CD4-positive, alpha-beta T cell treated with Interleukin-10 for 1 hour (primary cell): Measurements from ENCODE around the gene ADD3.
"Not testable (repeated sequence)": the region's sequence is repeated elsewhere in the genome, so short reads cannot be mapped to it uniquely, and the experiment has no call there.

Source experiments
- DNase-seq: peaks from one replicate; pipeline ENCODE4 v3.0.0-alpha.2; 2020

ADD3 gene

GRCh38 chr10:110115784-110116520, 108.2 kb downstream of the ADD3 start:
- no peak for DNase-seq

DNA sequence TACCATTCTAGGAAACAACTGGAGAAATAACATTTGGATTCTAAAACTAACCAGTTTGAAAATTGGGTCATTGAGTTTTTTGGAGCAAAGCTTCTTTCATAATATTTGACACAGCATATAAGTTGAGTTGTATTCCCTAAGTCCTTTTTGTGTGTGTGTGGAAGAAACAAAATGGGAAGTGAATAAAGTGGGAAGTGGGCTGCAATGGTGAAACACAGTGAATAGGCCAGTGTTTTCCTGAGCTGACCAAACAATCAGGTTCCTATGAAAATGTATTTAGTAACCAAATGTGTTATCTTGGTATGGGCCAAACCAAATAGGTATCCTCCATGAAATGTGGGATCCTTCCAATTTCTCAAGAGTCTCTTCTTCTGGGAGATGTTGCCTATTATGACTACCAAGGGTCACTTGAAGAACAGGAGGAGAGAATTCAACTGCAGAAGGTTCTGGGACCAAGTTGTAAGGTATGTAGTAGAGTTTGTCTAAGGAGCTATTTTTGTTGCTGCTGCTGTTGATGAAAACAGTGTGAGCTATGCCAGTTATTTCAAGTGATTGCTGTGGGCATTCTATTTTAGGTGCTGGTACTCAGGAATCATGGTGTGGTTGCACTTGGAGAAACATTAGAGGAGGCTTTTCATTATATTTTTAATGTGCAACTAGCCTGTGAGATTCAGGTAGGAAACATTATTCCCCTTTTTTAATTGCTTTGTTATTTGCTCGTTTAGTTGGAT, 111.3 kb downstream of the ADD3 start:
- no peak for DNase-seq

DNA sequence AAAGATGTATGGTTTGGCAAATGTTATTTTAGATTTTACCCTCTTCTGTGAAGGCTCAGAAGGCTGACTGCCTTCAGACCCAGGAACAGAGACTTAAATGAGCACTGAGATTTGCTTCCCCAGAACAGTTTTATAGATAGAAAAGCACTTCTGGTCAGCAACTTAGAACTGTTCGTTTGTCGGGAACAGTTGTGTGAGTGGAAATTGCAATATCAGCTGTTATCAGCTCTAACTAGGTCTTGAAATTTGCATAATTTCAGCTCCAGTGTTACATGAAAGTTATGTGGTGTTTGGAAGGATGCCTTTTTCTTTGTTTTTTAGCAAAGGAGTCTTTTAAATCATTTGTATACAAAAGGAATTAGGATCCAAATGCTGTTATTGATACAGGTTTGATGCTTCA, 115.8 kb downstream of the ADD3 start:
- DNase-seq, result no peak

DNA sequence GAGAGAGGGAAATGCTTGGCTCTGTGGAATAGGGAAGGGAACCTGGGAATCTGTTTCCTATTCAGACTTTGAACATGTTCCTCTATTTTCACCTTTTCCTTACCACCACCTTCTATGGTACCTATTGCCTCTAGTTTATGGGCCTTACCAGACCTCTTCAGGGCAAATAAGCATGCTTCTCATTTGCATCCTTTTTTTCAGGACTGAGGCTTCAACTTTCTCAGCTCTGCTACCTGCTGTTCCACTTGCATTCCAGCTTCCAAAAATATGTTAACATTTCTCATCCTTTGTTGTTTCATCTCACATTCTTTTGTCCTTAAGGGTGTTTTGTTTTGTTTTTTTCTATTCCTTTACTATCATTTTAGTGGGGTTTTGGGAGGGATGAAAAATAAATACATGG, 121.7 kb downstream of the ADD3 start:
- no peak for DNase-seq

DNA sequence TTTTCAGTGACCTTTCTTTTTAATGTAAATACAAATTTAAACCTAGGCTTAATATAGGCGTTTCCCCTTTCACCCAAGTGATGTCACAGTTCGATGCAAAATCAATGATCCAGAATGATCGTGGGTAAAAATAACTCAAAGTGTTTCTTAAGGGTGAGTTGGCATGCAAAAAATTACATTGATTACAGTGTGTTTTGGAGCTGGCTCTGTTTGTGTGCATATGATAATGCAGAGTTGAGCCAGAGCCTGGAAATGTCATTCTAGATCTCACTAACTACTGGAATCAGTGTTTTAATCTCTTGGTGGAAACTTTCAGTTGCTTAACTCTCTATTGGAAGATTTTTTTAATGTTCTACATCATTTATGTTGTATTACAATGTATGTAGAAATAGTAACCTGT, 127.1 kb downstream of the ADD3 start:
- DNase-seq, result no peak

GRCh38 chr10:110135836-110136235, 128.1 kb downstream of the ADD3 start:
- not testable (repeated sequence) for DNase-seq

DNA sequence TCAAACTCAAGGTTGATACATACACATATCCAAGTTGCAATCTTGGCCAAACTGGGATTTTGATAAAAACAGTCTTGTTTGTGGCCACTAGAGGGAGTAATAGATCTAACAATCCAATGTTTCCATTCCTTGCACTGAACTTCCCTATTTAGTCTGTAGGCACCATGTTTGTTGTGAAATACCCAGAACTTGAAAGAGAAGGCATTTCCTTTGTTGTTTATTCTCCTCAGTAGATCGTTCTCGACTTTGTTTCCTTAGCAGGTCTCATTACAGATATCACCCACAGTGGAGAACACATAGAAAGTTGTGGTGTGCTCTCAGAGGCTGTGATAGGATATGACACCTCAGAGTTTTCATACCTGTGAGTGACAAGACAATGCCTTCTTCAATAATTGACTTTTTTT, 129.4 kb downstream of the ADD3 start:
- DNase-seq, result peak; percentile 72

DNA sequence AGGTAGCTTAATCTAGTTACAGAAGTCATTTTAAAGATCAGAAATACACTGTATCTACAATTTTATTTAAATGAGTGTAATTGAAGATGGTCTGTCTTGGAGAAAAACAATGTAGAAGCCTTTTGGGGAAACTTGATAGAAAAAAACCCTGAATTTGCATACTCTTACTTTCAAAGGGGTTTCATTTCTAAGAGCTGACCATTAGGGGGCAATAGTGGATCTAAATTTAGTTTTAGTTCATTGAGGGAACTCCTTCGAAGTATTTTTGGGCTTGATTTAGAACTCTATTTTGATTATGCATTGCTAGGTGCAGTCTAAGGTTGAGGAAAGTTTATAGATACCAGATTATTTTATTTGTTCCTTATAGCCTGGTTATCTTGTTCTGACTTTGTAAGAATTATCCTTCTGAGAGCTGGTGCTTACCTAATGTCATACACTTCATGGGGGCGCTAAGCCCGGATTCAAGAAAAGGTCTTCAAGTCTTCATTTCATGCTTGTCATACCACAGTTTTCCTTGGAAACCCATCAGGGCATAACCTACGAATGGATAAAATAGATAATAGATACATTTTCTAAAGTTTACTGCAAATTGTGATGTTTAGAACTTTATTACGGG, 130.5 kb downstream of the ADD3 start:
- DNase-seq, result peak; percentile 83

GRCh38 chr10:110141185-110141584, 133.4 kb downstream of the ADD3 start:
- no peak for DNase-seq

- no peak for DNase-seq
Measured at GRCh38 chr10:110141871-110142635, 134.3 kb downstream of the ADD3 start.

- no peak for DNase-seq
Measured at GRCh38 chr10:110142965-110143364, 135.2 kb downstream of the ADD3 start.

- no peak for DNase-seq
Measured at GRCh38 chr10:110144507-110144906, 136.7 kb downstream of the ADD3 start.

- DNase-seq, result no peak
Measured at GRCh38 chr10:110147961-110148360, 140.2 kb downstream of the ADD3 start.

DNA sequence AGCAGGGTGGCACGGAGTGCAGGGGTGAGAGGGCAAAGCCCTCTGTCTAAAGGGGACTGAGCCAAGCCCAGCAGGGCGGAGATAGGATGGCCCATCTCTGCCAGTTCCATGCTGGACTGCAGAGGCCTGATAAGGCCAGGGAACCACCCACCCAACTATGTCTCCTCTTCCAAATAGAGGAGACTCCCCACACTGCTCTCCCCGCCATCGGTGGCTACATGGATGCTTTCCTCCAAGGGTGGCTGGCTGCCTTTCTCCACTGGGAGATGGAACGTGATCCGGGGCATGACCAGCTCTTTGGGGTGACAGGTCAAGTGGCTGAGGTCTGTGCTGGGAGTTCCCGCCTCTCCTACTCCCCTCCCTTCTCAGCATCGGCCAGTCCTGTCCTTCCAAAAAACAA, 141.5 kb downstream of the ADD3 start:
- no peak for DNase-seq

- no peak for DNase-seq
Measured at GRCh38 chr10:110150046-110150445, 142.3 kb downstream of the ADD3 start.

GRCh38 chr10:110150981-110151380, 143.2 kb downstream of the ADD3 start:
- DNase-seq, result no peak

DNA sequence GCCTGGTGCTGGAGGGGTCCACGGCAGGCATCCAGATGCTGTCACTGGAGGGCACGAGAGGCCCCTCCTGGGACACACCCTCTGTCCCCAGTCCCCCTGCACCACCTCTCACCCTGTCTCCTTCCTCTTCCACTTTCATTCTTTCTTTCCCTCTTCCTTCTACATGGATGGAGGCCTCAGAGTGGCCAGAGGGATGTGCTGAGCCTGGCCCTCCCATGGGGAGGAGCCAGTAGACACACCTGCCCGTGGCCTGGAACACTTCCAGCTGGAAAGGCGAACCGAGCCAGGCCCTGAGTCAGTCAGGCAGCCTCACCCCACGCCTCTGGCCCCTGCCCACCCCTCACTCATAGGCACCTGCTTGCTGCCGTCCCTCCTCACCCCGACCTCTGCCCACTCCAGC, 143.7 kb downstream of the ADD3 start:
- no peak for DNase-seq

DNA sequence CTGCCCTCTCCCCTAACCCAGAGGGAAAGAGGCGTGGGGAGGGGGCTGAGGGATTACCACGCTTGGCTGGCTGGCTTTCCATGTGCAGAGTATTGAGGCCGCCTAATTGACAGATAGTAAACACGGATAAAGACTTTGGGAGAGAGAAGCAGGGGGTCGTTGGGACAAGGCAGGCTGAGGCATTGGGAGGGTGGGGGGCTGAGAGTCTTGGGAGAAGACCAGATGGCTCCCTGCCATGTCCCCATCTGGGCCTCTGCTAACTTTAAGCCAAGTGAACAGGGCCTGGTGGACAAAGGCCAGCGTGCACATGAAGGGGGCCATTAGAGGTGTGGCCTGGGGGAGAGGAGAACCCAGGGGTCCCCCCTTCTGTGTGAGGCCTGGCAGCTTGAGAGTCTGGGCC, 144.2 kb downstream of the ADD3 start:
- no peak for DNase-seq

DNA sequence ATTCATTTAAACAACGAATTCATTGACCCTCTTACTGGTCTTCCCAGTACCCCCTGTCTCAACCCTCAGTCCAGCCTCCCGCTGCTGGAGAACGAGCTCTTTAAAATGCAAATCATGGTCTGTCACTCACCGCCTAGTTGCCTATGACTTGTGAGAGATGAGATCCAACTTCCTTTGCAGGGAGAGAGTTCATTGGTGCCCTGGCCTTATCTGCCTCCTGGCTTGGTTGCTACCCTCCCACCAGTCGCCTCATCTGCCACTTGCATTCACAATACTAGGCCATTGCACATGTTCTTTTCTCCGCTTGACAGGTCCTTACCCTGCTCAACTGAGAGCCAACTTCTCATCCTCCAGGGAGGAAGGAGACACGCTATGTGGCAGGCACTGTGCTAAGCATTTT, 145.6 kb downstream of the ADD3 start:
- DNase-seq, result no peak

DNA sequence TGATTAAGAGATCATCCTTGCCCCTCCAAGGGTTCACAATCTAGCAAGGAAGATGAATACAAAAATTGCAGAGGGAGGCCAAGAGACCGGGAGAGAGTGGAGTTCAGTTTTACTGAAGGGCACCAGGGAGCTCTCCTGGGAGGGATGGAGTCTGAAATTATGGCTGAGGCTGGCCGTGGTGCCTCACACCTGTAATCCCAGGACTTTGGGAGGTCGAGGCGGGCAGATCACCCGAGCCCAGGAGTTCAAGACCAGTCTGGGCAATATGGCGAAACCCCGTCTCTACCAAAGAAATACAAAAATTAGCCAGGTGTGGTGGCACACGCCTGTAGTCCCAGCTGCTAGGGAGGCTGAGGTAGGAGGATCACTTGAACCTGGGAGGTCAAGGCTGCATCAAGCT, 148.3 kb downstream of the ADD3 start:
- DNase-seq, result no peak

DNA sequence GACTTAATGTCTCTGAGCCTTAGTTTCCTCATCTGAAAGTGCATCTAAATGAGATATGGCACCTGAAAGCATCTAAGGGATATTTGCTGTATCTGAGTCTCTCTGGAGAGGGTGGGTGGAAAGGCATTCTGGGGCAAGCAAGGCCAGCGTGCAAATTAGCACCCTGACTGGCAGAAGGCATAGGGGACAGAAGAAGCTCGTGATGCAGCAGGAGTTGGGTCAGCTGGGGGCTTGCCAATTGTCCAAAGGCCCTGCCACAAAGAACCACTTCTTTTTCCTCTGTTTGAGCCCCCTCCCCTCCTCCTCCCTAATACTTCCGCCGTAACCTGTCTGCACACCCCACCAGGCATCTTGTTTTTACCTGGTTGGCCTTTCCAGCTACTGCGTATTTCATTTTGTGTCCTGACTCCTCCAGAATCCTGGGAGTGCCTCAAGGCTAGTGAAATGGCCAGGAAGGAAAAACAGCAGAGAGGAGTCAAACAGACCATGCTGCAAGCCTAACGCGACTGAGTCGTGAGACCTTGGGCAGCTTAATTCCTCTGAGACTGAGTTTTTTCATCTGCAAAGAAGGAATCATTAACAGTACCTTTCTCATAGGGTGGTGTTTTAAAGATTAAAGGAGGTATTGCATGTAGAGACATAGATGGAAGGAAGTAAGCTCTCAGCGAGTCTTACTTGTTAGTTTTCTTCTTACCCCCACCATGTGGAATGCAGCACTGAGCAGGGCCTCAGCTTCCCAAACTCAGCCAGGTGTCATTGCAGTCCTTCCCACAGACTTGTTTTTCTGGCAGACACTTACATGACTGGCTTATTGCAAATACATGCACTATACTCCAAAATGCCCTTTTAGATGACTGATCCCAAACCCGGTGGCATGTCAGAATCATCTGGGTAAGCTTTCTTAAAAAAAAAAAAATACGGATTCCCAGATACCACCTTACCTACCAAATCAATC, 150.5 kb downstream of the ADD3 start:
- no peak for DNase-seq

DNA sequence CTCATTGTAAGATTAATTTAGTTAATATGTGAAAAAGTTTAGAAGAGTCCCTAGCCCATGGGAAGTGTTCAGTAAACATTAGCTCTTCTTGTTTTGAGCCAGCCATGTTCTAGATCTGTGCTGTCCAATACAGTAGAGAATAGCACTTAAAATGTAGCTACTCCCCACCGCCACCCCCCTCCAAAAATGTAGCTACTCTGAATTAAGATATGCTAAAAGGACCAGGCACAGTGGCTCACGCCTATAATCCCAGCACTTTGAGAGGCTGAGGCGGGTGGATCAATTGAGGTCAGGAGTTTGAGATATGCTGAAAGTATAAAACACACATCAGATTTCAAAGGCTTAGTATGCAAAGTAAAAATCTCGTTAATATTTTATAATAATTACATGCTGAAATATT, 152.3 kb downstream of the ADD3 start:
- no peak for DNase-seq
